ENCODE results near the gene ZNF143.
"Not testable (repeated sequence)": the region's sequence is repeated elsewhere in the genome, so short reads cannot be mapped to it uniquely, and the experiment has no call there.

ZNF143 gene

GRCh38 chr11:9512370-9513019 lies 51.7 kb downstream of the ZNF143 start:
- CTCF ChIA-PET = no interaction called here

GRCh38 chr11:9514576-9514975 lies 53.8 kb downstream of the ZNF143 start:
- POLR2A ChIA-PET; DNase-seq (ENCODE audit: extremely low spot score); CTCF ChIA-PET: not testable (repeated sequence)

More at GRCh38 chr11:9512370-9513019, 51.7 kb downstream of the ZNF143 start:
- POLR2A ChIA-PET = no interaction called here
- no peak for DNase-seq (ENCODE audit: extremely low spot score)
- TF ChIP-seq BHLHE40 (IDR thresholded peaks at IDR 0.05; ENCODE audit: borderline replicate concordance) = no peak

- no peak for DNase-seq (ENCODE audit: extremely low spot score)
- POLR2A ChIA-PET = interaction anchor here (1.0 kb wide), 1 partner anchor 56 kb away, joined by 3 read pairs; no protein-coding TSS in a partner anchor
- CTCF ChIA-PET = interaction anchor here (0.6 to 1.0 kb wide), 2 partner anchors 10 to 17 kb away, joined by 5 read pairs; no protein-coding TSS in a partner anchor
- TF ChIP-seq ARNT (IDR thresholded peaks at IDR 0.05) (no peak), HDGF (IDR thresholded peaks at IDR 0.05; ENCODE audit: borderline replicate concordance) (no peak), L3MBTL2 (conservative IDR thresholded peaks at IDR 0.05) (no peak), ZNF384 (IDR thresholded peaks at IDR 0.05) (no peak), FOXA1 (IDR thresholded peaks at IDR 0.05) (no peak), SUZ12 (IDR thresholded peaks at IDR 0.05) (no peak), BHLHE40 (IDR thresholded peaks at IDR 0.05; ENCODE audit: borderline replicate concordance) (no peak), PKNOX1 (IDR thresholded peaks at IDR 0.05) (no peak), FOXM1 (IDR thresholded peaks at IDR 0.05; ENCODE audit: borderline replicate concordance) (no peak), CTBP1 (IDR thresholded peaks at IDR 0.05; ENCODE audit: borderline replicate concordance) (no peak), SP1 (IDR thresholded peaks at IDR 0.05) (no peak), ELF4 (IDR thresholded peaks at IDR 0.05) (no peak), NFRKB (IDR thresholded peaks at IDR 0.05) (no peak), TARDBP (IDR thresholded peaks at IDR 0.05) (no peak), FOXK2 (IDR thresholded peaks at IDR 0.05) (no peak)
These were observed 55.3 kb downstream of the ZNF143 start for GRCh38 chr11:9516113-9516512.

- TF ChIP-seq FOXK2 (IDR thresholded peaks at IDR 0.05) = no peak
- TF ChIP-seq LEF1 (IDR thresholded peaks at IDR 0.05; ENCODE audit: borderline replicate concordance) = no peak
- no peak for TF ChIP-seq ELF4 (IDR thresholded peaks at IDR 0.05)
- no peak for TF ChIP-seq ARNT (IDR thresholded peaks at IDR 0.05)
- TF ChIP-seq SP1 (IDR thresholded peaks at IDR 0.05) = no peak
- TF ChIP-seq NFRKB (IDR thresholded peaks at IDR 0.05) = no peak
- no peak for TF ChIP-seq FOXA1 (IDR thresholded peaks at IDR 0.05)
- TF ChIP-seq L3MBTL2 (conservative IDR thresholded peaks at IDR 0.05) = no peak
- no peak for TF ChIP-seq PKNOX1 (IDR thresholded peaks at IDR 0.05)
- no peak for TF ChIP-seq FOXM1 (IDR thresholded peaks at IDR 0.05; ENCODE audit: borderline replicate concordance)
- TF ChIP-seq HDGF (IDR thresholded peaks at IDR 0.05; ENCODE audit: borderline replicate concordance) = no peak
- no peak for TF ChIP-seq ZNF384 (IDR thresholded peaks at IDR 0.05)
- TF ChIP-seq BHLHE40 (IDR thresholded peaks at IDR 0.05; ENCODE audit: borderline replicate concordance) = no peak
- no peak for TF ChIP-seq TARDBP (IDR thresholded peaks at IDR 0.05)
- DNase-seq (ENCODE audit: extremely low spot score) = no peak
- POLR2A ChIA-PET = no interaction called here
- CTCF ChIA-PET = interaction anchor here (1.4 kb wide), 1 partner anchor 13 kb away, joined by 6 read pairs; no protein-coding TSS in a partner anchor
These were observed 58.1 kb downstream of the ZNF143 start for GRCh38 chr11:9518835-9519410.

- no peak for DNase-seq (ENCODE audit: extremely low spot score)
- ChIA-PET POLR2A (no interaction called here), CTCF (interaction anchor here (1.2 kb wide), 1 partner anchor 18 kb away, joined by 3 read pairs; no protein-coding TSS in a partner anchor)
- TF ChIP-seq BHLHE40 (IDR thresholded peaks at IDR 0.05; ENCODE audit: borderline replicate concordance) (no peak), ARNT (IDR thresholded peaks at IDR 0.05) (no peak), ZNF384 (IDR thresholded peaks at IDR 0.05) (no peak)
These were observed 63.2 kb downstream of the ZNF143 start for GRCh38 chr11:9524001-9524400.

- TF ChIP-seq HDGF (IDR thresholded peaks at IDR 0.05; ENCODE audit: borderline replicate concordance) = no peak
- TF ChIP-seq SUZ12 (IDR thresholded peaks at IDR 0.05) = no peak
- TF ChIP-seq SP1 (IDR thresholded peaks at IDR 0.05) = no peak
- TF ChIP-seq FOXA1 (IDR thresholded peaks at IDR 0.05) = no peak
- no peak for TF ChIP-seq L3MBTL2 (conservative IDR thresholded peaks at IDR 0.05)
- TF ChIP-seq TARDBP (IDR thresholded peaks at IDR 0.05) = no peak
- no peak for TF ChIP-seq FOXM1 (IDR thresholded peaks at IDR 0.05; ENCODE audit: borderline replicate concordance)
- POLR2A ChIA-PET = no interaction called here
- CTCF ChIA-PET = interaction anchor here (0.7 to 2.2 kb wide), 3 partner anchors 10 to 466 kb away, joined by 3 to 11 read pairs (median 3); no protein-coding TSS in a partner anchor
- no peak for DNase-seq (ENCODE audit: extremely low spot score)
These were observed 64.3 kb downstream of the ZNF143 start for GRCh38 chr11:9525116-9525515.

GRCh38 chr11:9527481-9528135 lies 66.8 kb downstream of the ZNF143 start:
- POLR2A ChIA-PET = interaction anchor here (4.0 kb wide), 1 partner anchor 45 kb away, joined by 19 read pairs; the partner anchor contains the start of gene WEE1
- CTCF ChIA-PET = no interaction called here
- TF ChIP-seq PKNOX1 (IDR thresholded peaks at IDR 0.05) (peak; percentile 52; the same call in 1 of the 2 replicates), SP1 (IDR thresholded peaks at IDR 0.05) (no peak)
- no peak for DNase-seq (ENCODE audit: extremely low spot score)
